ENCODE data around the gene FREM2.

FREM2 gene

GRCh38 chr13:38686577-38687245 lies at the start of gene FREM2:
Gene FREM2, plus strand, starts transcription at chr13:38687077. Its CDS starts 268 bp downstream, at chr13:38687345.
- DNase-seq = no peak

GRCh38 chr13:38637576-38637975 lies 49.3 kb upstream of the FREM2 start:
- DNase-seq = no peak

- DNase-seq = no peak
Measured at GRCh38 chr13:38641164-38641948, 45.5 kb upstream of the FREM2 start.

- DNase-seq = no peak
Measured at GRCh38 chr13:38647312-38647711, 39.6 kb upstream of the FREM2 start.

GRCh38 chr13:38648912-38649311 lies 38.0 kb upstream of the FREM2 start:
- no peak for DNase-seq

GRCh38 chr13:38656699-38657098 lies 30.2 kb upstream of the FREM2 start:
- no peak for DNase-seq

- DNase-seq = no peak
Measured at GRCh38 chr13:38657191-38657590, 29.7 kb upstream of the FREM2 start.

GRCh38 chr13:38658906-38659305 lies 28.0 kb upstream of the FREM2 start:
- no peak for DNase-seq

GRCh38 chr13:38661010-38661675 lies 25.7 kb upstream of the FREM2 start:
- no peak for DNase-seq

- DNase-seq = no peak
Measured at GRCh38 chr13:38662362-38662761, 24.5 kb upstream of the FREM2 start.

- no peak for DNase-seq
Measured at GRCh38 chr13:38664906-38665305, 22.0 kb upstream of the FREM2 start.

- DNase-seq = no peak
Measured at GRCh38 chr13:38667526-38668109, 19.3 kb upstream of the FREM2 start.

GRCh38 chr13:38669234-38669964 lies 17.5 kb upstream of the FREM2 start:
- no peak for DNase-seq

- DNase-seq = no peak
Measured at GRCh38 chr13:38670627-38671026, 16.2 kb upstream of the FREM2 start.

GRCh38 chr13:38671980-38672379 lies 14.9 kb upstream of the FREM2 start:
- no peak for DNase-seq

GRCh38 chr13:38674208-38674607 lies 12.7 kb upstream of the FREM2 start:
- no peak for DNase-seq

- DNase-seq = no peak
Measured at GRCh38 chr13:38680912-38681311, 6.0 kb upstream of the FREM2 start.

GRCh38 chr13:38684714-38685113 lies 2.2 kb upstream of the FREM2 start:
- no peak for DNase-seq

GRCh38 chr13:38685431-38685830 lies 1.4 kb upstream of the FREM2 start:
- DNase-seq = no peak

- DNase-seq = no peak
Measured at GRCh38 chr13:38685974-38686576, 802 bp upstream of the FREM2 start.

- no peak for DNase-seq
Measured at GRCh38 chr13:38687246-38688229, 661 bp downstream of the FREM2 start.

Data from stimulated activated CD4-positive, alpha-beta T cell treated with anti-CD3 and anti-CD28 coated beads, Interleukin-2, amount 100 ng/mL, for 48 hours (primary cell).